SK-N-SH (cell line): Measurements from ENCODE around the gene FAM3C. TPM values are rescaled to one million over a fixed set of nuclear protein-coding genes. Genes with fewer than 3 reads are reported as not detected.

Source experiments
- CTCF ChIA-PET: fragments of 300-600, 350-600 bp; formaldehyde crosslinking; extraction: SDS; loops from one replicate; lab custom pipeline; 2021; lab: Yijun Ruan, JAX
- POLR2A ChIA-PET: fragments of 350-600 bp; sonication (Branson Sonifier 250); formaldehyde crosslinking; extraction: SDS; loops from one replicate; lab custom pipeline; 2020; ENCODE audit warnings: antibody characterized with exemption, inconsistent platforms; lab: Yijun Ruan, JAX
- DNase-seq: peaks from one replicate; pipeline ENCODE4 v3.0.0; 2012
- H2AFZ ChIP-seq: fragments of 200-600 bp; sonication (generic); 2 replicates; pipeline ENCODE4 v1.8.1; 2016; ENCODE audit warnings: antibody characterized with exemption, mild to moderate bottlenecking, low read depth
- H3F3A ChIP-seq: fragments of 200-600 bp; sonication (generic); replicated peaks from 2 replicates; pipeline ENCODE3; 2016; ENCODE audit warnings: antibody characterized with exemption, mild to moderate bottlenecking; ENCODE audit not compliant: insufficient read depth
- H3K27ac ChIP-seq, 2 experiments: fragments of 200-500 bp in 1 of 2; fragments of 200-600 bp in 1 of 2; sonication (Bioruptor generic) in 1 of 2; sonication (generic), shearing (Covaris generic) in 1 of 2; 2 replicates each; pipeline versions ENCODE4 v1.5.1 to v1.6.1; 2014 to 2016; ENCODE audit warnings: low read depth in 2 of 2, inconsistent platforms in 1 of 2, low read length in 1 of 2, mild to moderate bottlenecking in 1 of 2, mixed read lengths in 1 of 2
- H3K27me3 ChIP-seq: fragments of 200-600 bp; sonication (generic), shearing (Covaris generic); 2 replicates; pipeline ENCODE4 v1.6.1; 2016; ENCODE audit warnings: mixed run types; ENCODE audit not compliant: insufficient read depth
- H3K36me3 ChIP-seq, 2 experiments: fragments of 200-500 bp in 1 of 2; fragments of 200-600 bp in 1 of 2; sonication (Bioruptor generic) in 1 of 2; sonication (generic) in 1 of 2; replicated peaks in 1 of 2; 2 replicates each; pipeline versions ENCODE3 to v1.5.1; 2014 to 2016; ENCODE audit warnings: low read length in 1 of 2, mild to moderate bottlenecking in 1 of 2; ENCODE audit not compliant: insufficient read depth in 2 of 2, control insufficient read depth in 1 of 2
- H3K4me1 ChIP-seq, 2 experiments: fragments of 200-500 bp in 1 of 2; fragments of 200-600 bp in 1 of 2; sonication (Bioruptor generic) in 1 of 2; sonication (generic), shearing (Covaris generic) in 1 of 2; 2 replicates each; pipeline versions ENCODE4 v1.5.1 to v1.6.1; 2014 to 2016; ENCODE audit warnings: low read depth in 1 of 2, low read length in 1 of 2, mixed run types in 1 of 2; ENCODE audit not compliant: insufficient read depth in 2 of 2, control insufficient read depth in 1 of 2
- H3K4me2 ChIP-seq: fragments of 200-600 bp; sonication (generic), shearing (Covaris generic); 2 replicates; pipeline ENCODE4 v1.6.1; 2017; ENCODE audit warnings: mixed run types
- H3K4me3 ChIP-seq, 2 experiments: fragments of 200-500 bp in 1 of 2; fragments of 200-600 bp in 1 of 2; sonication (Bioruptor generic) in 1 of 2; sonication (generic), shearing (Covaris generic) in 1 of 2; 2 replicates each; pipeline versions ENCODE4 v1.5.1 to v1.8.1; 2014 to 2016; ENCODE audit warnings: low read depth in 2 of 2, inconsistent platforms in 1 of 2, low read length in 1 of 2, mild to moderate bottlenecking in 1 of 2, mixed read lengths in 1 of 2, moderate library complexity in 1 of 2
- H3K79me2 ChIP-seq: fragments of 200-600 bp; sonication (generic); 2 replicates; pipeline ENCODE4 v1.8.1; 2017; ENCODE audit warnings: mild to moderate bottlenecking; ENCODE audit not compliant: insufficient read depth
- H3K9ac ChIP-seq: fragments of 200-600 bp; sonication (generic); 2 replicates; pipeline ENCODE4 v1.6.1; 2017; ENCODE audit warnings: mixed run types
- H3K9me2 ChIP-seq: fragments of 200-600 bp; sonication (generic); 2 replicates; pipeline ENCODE4 v1.6.1; 2017; ENCODE audit warnings: mixed run types
- H3K9me3 ChIP-seq: fragments of 200-600 bp; sonication (generic); 2 replicates; pipeline ENCODE4 v1.6.1; 2017; ENCODE audit warnings: mixed run types, mild to moderate bottlenecking, moderate library complexity
- H4K20me1 ChIP-seq: fragments of 200-600 bp; sonication (generic); 2 replicates; pipeline ENCODE4 v1.6.1; 2017; ENCODE audit warnings: mild to moderate bottlenecking, mixed run types; ENCODE audit not compliant: insufficient read depth
- ELF1 ChIP-seq: IDR thresholded peaks from 2 replicates; pipeline ENCODE4 v1.4.0; 2012
- FOSL2 ChIP-seq: IDR thresholded peaks from 2 replicates; pipeline ENCODE4 v1.4.0; 2012; ENCODE audit warnings: low read depth, mild to moderate bottlenecking, moderate library complexity, borderline replicate concordance
- FOXM1 ChIP-seq: IDR thresholded peaks from 2 replicates; pipeline ENCODE4 v1.4.0; 2012; ENCODE audit warnings: low read depth, mild to moderate bottlenecking
- GABPA ChIP-seq: IDR thresholded peaks from 2 replicates; pipeline ENCODE4 v1.4.0; 2012; ENCODE audit warnings: low read depth, mild to moderate bottlenecking
- JUND ChIP-seq: IDR thresholded peaks from 2 replicates; pipeline ENCODE4 v1.4.0; 2012
- MXI1 ChIP-seq: IDR thresholded peaks from 2 replicates; pipeline ENCODE4 v1.6.1; 2012; ENCODE audit warnings: mild to moderate bottlenecking, low read depth, low read length, improper control_type of control experiment
- NFIC ChIP-seq: IDR thresholded peaks from 2 replicates; pipeline ENCODE4 v1.4.0; 2012; ENCODE audit warnings: borderline replicate concordance
- RAD21 ChIP-seq: IDR thresholded peaks from 2 replicates; pipeline ENCODE4 v1.6.1; 2012; ENCODE audit warnings: mild to moderate bottlenecking, low read length
- RCOR1 ChIP-seq: fragments of 150-350 bp; IDR thresholded peaks from 2 replicates; pipeline ENCODE4 v1.6.1; 2017; ENCODE audit warnings: antibody characterized with exemption, low read length
- RFX5 ChIP-seq: IDR thresholded peaks from 2 replicates; pipeline ENCODE4 v1.6.1; 2012; ENCODE audit warnings: mild to moderate bottlenecking, improper control_type of control experiment, low read length
- RXRA ChIP-seq: IDR thresholded peaks from 2 replicates; pipeline ENCODE4 v1.4.0; 2012; ENCODE audit warnings: low read depth, mild to moderate bottlenecking, borderline replicate concordance
- SIN3A ChIP-seq: IDR thresholded peaks from 2 replicates; pipeline ENCODE4 v1.6.1; 2012; ENCODE audit warnings: low read depth, mild to moderate bottlenecking, low read length, moderate library complexity, borderline replicate concordance
- SMC3 ChIP-seq: IDR thresholded peaks from 2 replicates; pipeline ENCODE4 v1.6.1; 2012; ENCODE audit warnings: low read depth, low read length, improper control_type of control experiment
- YY1 ChIP-seq: IDR thresholded peaks from 2 replicates; pipeline ENCODE4 v1.4.0; 2012; ENCODE audit warnings: low read depth, mild to moderate bottlenecking
- WGBS: methylation state at CpG from one replicate; pipeline ENCODE4 v1.1.6; 2017; ENCODE audit warnings: low lambda C conversion rate; 5-methylcytosine and 5-hydroxymethylcytosine counted together
- polyA plus RNA-seq, 3 experiments: library from polyadenylated mRNA; depleted of rRNA; stranded (reverse); fragments of >200 nt; gene quantifications; 2 replicates each; pipeline ENCODE4 v1.2.3, GENCODE V29; 2012
- TF ChIP-seq, protein P1 (sequence below): IDR thresholded peaks from 2 replicates; pipeline ENCODE4 v1.4.0; 2012; ENCODE audit warnings: low read depth, borderline replicate concordance
- TF ChIP-seq, protein P2 (sequence below): IDR thresholded peaks from 2 replicates; pipeline ENCODE4 v1.4.0; 2012; ENCODE audit warnings: low read depth
- TF ChIP-seq, protein P3 (sequence below): IDR thresholded peaks from 2 replicates; pipeline ENCODE4; 2012
- TF ChIP-seq, protein P4 (sequence below): fragments of 150-350 bp; IDR thresholded peaks from 2 replicates; pipeline ENCODE4 v1.6.1; 2017; ENCODE audit warnings: antibody characterized with exemption, low read length, low read depth, borderline replicate concordance
- TF ChIP-seq, protein P5 (sequence below): IDR thresholded peaks from 2 replicates; pipeline ENCODE4 v1.4.0; 2012; ENCODE audit warnings: low read depth, borderline replicate concordance

Gene FAM3C
- polyA plus RNA-seq, 1 of the 3 experiments (the other 2 are of a cell fraction), result 80.0 TPM

DNA sequence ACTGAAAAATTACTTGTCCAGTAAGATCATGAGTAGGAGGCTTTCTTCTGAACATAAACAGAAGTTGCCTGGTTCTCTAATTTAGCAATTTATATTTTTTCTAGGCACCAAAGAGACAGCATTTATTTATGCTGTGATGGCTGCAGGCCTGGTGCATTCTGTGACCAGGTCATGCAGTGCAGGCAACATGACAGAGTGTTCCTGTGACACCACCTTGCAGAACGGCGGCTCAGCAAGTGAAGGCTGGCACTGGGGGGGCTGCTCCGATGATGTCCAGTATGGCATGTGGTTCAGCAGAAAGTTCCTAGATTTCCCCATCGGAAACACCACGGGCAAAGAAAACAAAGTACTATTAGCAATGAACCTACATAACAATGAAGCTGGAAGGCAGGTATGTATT lies 64.5 kb downstream of the FAM3C start:
- no peaks in the 10 kb centered on the region; the same call in 1 of the 2 replicates for H3K9me3 ChIP-seq
- peaks cover 50% of the 10 kb centered on the region for H3K27me3 ChIP-seq
- H3K79me2 ChIP-seq, result no peaks in the 10 kb centered on the region
- H3K4me3 ChIP-seq, result no peak overlapping the region
- no peak overlapping the region for H2AFZ ChIP-seq
- H3F3A ChIP-seq, result peaks cover 3% of the 10 kb centered on the region
- ChIA-PET CTCF (interaction anchor here (1.3 to 2.6 kb wide), 3 partner anchors 36 to 539 kb away, joined by 3 to 15 read pairs (median 5); partner anchors contain the start of gene FAM3C), POLR2A (no interaction called here)
- H3K36me3 ChIP-seq, result no peaks in the 10 kb centered on the region
- WGBS, result 91% methylated on average over 5 of the region's 5 CpGs
- no peak overlapping the region for H3K27ac ChIP-seq
- H3K4me2 ChIP-seq, result no peak overlapping the region
- DNase-seq, result no peak
- no peaks in the 10 kb centered on the region for H4K20me1 ChIP-seq
- peaks cover 17 to 26% of the 10 kb centered on the region in 2 experiments; a peak in 3 of 4 replicates for H3K4me1 ChIP-seq
- TF ChIP-seq, protein P1, sequence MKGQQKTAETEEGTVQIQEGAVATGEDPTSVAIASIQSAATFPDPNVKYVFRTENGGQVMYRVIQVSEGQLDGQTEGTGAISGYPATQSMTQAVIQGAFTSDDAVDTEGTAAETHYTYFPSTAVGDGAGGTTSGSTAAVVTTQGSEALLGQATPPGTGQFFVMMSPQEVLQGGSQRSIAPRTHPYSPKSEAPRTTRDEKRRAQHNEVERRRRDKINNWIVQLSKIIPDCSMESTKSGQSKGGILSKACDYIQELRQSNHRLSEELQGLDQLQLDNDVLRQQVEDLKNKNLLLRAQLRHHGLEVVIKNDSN, result no peak
- TF ChIP-seq RCOR1 (no peak), ELF1 (no peak), YY1 (no peak), NFIC (no peak), MXI1 (no peak), GABPA (no peak)
- TF ChIP-seq, all 33 proteins: peak for 0
- Histone ChIP-seq H3K9ac (no peak overlapping the region), H3K9me2 (no peaks in the 10 kb centered on the region)

DNA sequence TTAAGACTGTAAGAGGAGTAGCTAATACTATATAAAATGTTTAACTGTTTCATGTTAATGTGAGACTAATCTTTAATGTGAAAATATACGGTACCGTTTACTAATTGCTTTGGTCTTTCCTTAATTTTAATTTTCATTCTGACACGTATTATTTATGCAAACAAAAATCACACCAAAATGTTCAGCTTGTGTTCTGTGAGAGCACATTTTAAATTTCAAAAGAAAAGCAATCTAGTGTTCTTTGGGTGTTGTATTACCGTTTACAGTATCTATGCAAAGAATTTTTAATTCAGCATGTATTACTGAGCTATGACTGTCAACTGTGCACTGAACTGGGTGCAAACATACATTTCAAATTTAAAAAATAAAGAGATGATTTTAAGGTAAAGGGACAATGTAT lies 65.1 kb downstream of the FAM3C start:
- 93% methylated on average over 4 of the region's 4 CpGs for WGBS
- Histone ChIP-seq H3F3A (peaks cover 3% of the 10 kb centered on the region), H2AFZ (no peak overlapping the region), H3K36me3 (no peaks in the 10 kb centered on the region), H3K27ac (no peak overlapping the region), H3K4me2 (no peak overlapping the region), H3K9ac (no peak overlapping the region), H4K20me1 (no peaks in the 10 kb centered on the region), H3K79me2 (no peaks in the 10 kb centered on the region), H3K27me3 (peaks cover 50% of the 10 kb centered on the region), H3K9me3 (no peaks in the 10 kb centered on the region; the same call in 1 of the 2 replicates), H3K4me1 (peaks cover 17 to 26% of the 10 kb centered on the region in 2 experiments; a peak in 3 of 4 replicates), H3K4me3 (no peak overlapping the region), H3K9me2 (no peaks in the 10 kb centered on the region)
- no peak for DNase-seq
- no peak for TF ChIP-seq SIN3A
- TF ChIP-seq, protein P2, sequence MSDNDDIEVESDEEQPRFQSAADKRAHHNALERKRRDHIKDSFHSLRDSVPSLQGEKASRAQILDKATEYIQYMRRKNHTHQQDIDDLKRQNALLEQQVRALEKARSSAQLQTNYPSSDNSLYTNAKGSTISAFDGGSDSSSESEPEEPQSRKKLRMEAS, result no peak
- no peak for TF ChIP-seq JUND
- TF ChIP-seq, protein P3, sequence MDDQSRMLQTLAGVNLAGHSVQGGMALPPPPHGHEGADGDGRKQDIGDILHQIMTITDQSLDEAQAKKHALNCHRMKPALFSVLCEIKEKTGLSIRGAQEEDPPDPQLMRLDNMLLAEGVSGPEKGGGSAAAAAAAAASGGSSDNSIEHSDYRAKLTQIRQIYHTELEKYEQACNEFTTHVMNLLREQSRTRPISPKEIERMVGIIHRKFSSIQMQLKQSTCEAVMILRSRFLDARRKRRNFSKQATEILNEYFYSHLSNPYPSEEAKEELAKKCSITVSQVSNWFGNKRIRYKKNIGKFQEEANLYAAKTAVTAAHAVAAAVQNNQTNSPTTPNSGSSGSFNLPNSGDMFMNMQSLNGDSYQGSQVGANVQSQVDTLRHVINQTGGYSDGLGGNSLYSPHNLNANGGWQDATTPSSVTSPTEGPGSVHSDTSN, result no peak
- TF ChIP-seq, protein P4, sequence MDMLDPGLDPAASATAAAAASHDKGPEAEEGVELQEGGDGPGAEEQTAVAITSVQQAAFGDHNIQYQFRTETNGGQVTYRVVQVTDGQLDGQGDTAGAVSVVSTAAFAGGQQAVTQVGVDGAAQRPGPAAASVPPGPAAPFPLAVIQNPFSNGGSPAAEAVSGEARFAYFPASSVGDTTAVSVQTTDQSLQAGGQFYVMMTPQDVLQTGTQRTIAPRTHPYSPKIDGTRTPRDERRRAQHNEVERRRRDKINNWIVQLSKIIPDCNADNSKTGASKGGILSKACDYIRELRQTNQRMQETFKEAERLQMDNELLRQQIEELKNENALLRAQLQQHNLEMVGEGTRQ, result no peak
- no peak for TF ChIP-seq RXRA
- TF ChIP-seq FOXM1, result no peak
- TF ChIP-seq ELF1, result no peak
- TF ChIP-seq, protein P1, result no peak
- no peak for TF ChIP-seq FOSL2
- TF ChIP-seq, protein P5, sequence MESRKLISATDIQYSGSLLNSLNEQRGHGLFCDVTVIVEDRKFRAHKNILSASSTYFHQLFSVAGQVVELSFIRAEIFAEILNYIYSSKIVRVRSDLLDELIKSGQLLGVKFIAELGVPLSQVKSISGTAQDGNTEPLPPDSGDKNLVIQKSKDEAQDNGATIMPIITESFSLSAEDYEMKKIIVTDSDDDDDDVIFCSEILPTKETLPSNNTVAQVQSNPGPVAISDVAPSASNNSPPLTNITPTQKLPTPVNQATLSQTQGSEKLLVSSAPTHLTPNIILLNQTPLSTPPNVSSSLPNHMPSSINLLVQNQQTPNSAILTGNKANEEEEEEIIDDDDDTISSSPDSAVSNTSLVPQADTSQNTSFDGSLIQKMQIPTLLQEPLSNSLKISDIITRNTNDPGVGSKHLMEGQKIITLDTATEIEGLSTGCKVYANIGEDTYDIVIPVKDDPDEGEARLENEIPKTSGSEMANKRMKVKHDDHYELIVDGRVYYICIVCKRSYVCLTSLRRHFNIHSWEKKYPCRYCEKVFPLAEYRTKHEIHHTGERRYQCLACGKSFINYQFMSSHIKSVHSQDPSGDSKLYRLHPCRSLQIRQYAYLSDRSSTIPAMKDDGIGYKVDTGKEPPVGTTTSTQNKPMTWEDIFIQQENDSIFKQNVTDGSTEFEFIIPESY, result no peak
- no peak for TF ChIP-seq RAD21
- no peak for TF ChIP-seq SMC3
- TF ChIP-seq RFX5, result no peak
- ChIA-PET CTCF (interaction anchor here (1.0 to 2.6 kb wide), 10 partner anchors 36 to 539 kb away, joined by 3 to 15 read pairs (median 4); partner anchors contain the start of gene FAM3C), POLR2A (no interaction called here)
